GM19240 (cell line): ENCODE data around the gene SPPL2B.
"Not testable (repeated sequence)": the region's sequence is repeated elsewhere in the genome, so short reads cannot be mapped to it uniquely, and the experiment has no call there.

ENCODE experiments used
- DNase-seq: peaks from one replicate; pipeline ENCODE4 v3.0.0; 2011; ENCODE audit warnings: low spot score; ENCODE audit not compliant: insufficient read length

SPPL2B gene

GRCh38 chr19:2336528-2337328, 8.2 kb downstream of the SPPL2B start:
- DNase-seq = no peak

- no peak for DNase-seq
These were observed 8.8 kb downstream of the SPPL2B start for GRCh38 chr19:2337329-2337707.

GRCh38 chr19:2338055-2338615, 9.7 kb downstream of the SPPL2B start:
- no peak for DNase-seq

- DNase-seq = no peak
These were observed 10.5 kb downstream of the SPPL2B start for GRCh38 chr19:2338751-2339643.

GRCh38 chr19:2339644-2340310, 11.3 kb downstream of the SPPL2B start:
- no peak for DNase-seq

- no peak for DNase-seq
These were observed 12.2 kb downstream of the SPPL2B start for GRCh38 chr19:2340496-2341243.

GRCh38 chr19:2341244-2341751, 12.8 kb downstream of the SPPL2B start:
- no peak for DNase-seq

- no peak for DNase-seq
These were observed 13.5 kb downstream of the SPPL2B start for GRCh38 chr19:2341982-2342381.

GRCh38 chr19:2342656-2343288, 14.3 kb downstream of the SPPL2B start:
- DNase-seq = no peak

- DNase-seq = no peak
These were observed 15.0 kb downstream of the SPPL2B start for GRCh38 chr19:2343289-2343982.

GRCh38 chr19:2344381-2344870, 15.9 kb downstream of the SPPL2B start:
- DNase-seq = no peak

GRCh38 chr19:2345076-2345475, 16.6 kb downstream of the SPPL2B start:
- no peak for DNase-seq

GRCh38 chr19:2345794-2346663, 17.5 kb downstream of the SPPL2B start:
- DNase-seq = no peak

GRCh38 chr19:2349818-2350217, 21.3 kb downstream of the SPPL2B start:
- DNase-seq = not testable (repeated sequence)

GRCh38 chr19:2350656-2351055, 22.2 kb downstream of the SPPL2B start:
- DNase-seq = no peak

GRCh38 chr19:2351591-2351990, 23.1 kb downstream of the SPPL2B start:
- DNase-seq = no peak

GRCh38 chr19:2352121-2352520, 23.6 kb downstream of the SPPL2B start:
- no peak for DNase-seq

GRCh38 chr19:2353159-2353886, 24.8 kb downstream of the SPPL2B start:
- DNase-seq = no peak
